K562 (cell line): ENCODE results near the gene GPR32. TPM values are rescaled to one million over a fixed set of nuclear protein-coding genes. Genes with fewer than 3 reads are reported as not detected.

Experiments used
- ATAC-seq: fragments of 200-7000 bp; cut with Tn5 transposase; 3 replicates; pipeline ENCODE4 v1.9.1; 2020; ENCODE audit warnings: moderate library complexity
- BruUV-seq: library from RNA; stranded (reverse); fragments of 400-500 nt; replicated peaks from 2 replicates; lab custom pipeline; 2021; lab: Mats Ljungman, UMichigan
- CTCF ChIA-PET: fragments of 300-600 bp; formaldehyde crosslinking; extraction: SDS; loops from one replicate; lab custom pipeline; 2021; ENCODE audit warnings: low intra/inter-chr PET ratio; lab: Yijun Ruan, JAX
- POLR2A ChIA-PET: fragments of 300-600, 350-650 bp; sonication (Branson Sonifier 250); formaldehyde crosslinking; extraction: SDS; loops from one replicate; lab custom pipeline; 2021; ENCODE audit warnings: antibody characterized with exemption, inconsistent platforms; lab: Yijun Ruan, JAX
- DNase-seq, 4 experiments: peaks; one replicate each; pipeline versions ENCODE4 v3.0.0 to v3.0.0-alpha.2; 2011 to 2018; ENCODE audit warnings: low spot score in 3 of 4, mixed read lengths in 3 of 4; ENCODE audit errors: extremely low read depth in 1 of 4
- FAIRE-seq: peaks from 2 replicates; lab custom pipeline; 2011; peaks lifted over from hg19 to GRCh38; lab: Jason Lieb, UNC
- H2AFZ ChIP-seq: 2 replicates; pipeline ENCODE4 v1.6.0; 2011; ENCODE audit warnings: low read depth, low read length, control low read depth, inconsistent platforms
- H3K27ac ChIP-seq: fragments of 200-600 bp; 3 replicates; pipeline ENCODE4 v1.8.0; 2011; ENCODE audit warnings: low read depth, mild to moderate bottlenecking, control low read depth, inconsistent platforms, low read length, moderate library complexity, mixed read lengths; ENCODE audit errors: extremely low read depth
- H3K27me3 ChIP-seq, 2 experiments: fragments of 300-600 bp in 1 of 2; 2 replicates in 1 of 2; 3 replicates in 1 of 2; pipeline versions ENCODE4 v1.6.0 to v1.8.0; 2011; ENCODE audit warnings: inconsistent platforms in 2 of 2, low read length in 2 of 2, mild to moderate bottlenecking in 1 of 2, mixed read lengths in 1 of 2, moderate library complexity in 1 of 2; ENCODE audit not compliant: control insufficient read depth in 2 of 2, insufficient read depth in 2 of 2
- H3K36me3 ChIP-seq: fragments of 300-600 bp; 3 replicates; pipeline ENCODE4 v1.8.0; 2011; ENCODE audit warnings: mild to moderate bottlenecking, low read length, inconsistent platforms; ENCODE audit not compliant: control insufficient read depth, insufficient read depth
- H3K4me1 ChIP-seq, 2 experiments: fragments of 200-600 bp in 1 of 2; replicated peaks in 1 of 2; 2 replicates in 1 of 2; 3 replicates in 1 of 2; pipeline versions ENCODE4 v1.5.1 to v1.8.0; 2011; ENCODE audit warnings: inconsistent platforms in 2 of 2, low read length in 2 of 2, mild to moderate bottlenecking in 1 of 2, mixed read lengths in 1 of 2, moderate library complexity in 1 of 2; ENCODE audit not compliant: control insufficient read depth in 2 of 2, insufficient read depth in 2 of 2
- H3K4me2 ChIP-seq: 2 replicates; pipeline ENCODE4 v1.6.1; 2011; ENCODE audit warnings: low read length, control low read depth, inconsistent platforms, mixed read lengths; ENCODE audit not compliant: insufficient read depth
- H3K4me3 ChIP-seq: fragments of 200-600 bp; sonication (generic), shearing (Covaris generic); 2 replicates; pipeline ENCODE4 v1.5.1; 2016; ENCODE audit warnings: control low read depth, inconsistent platforms
- H3K79me2 ChIP-seq: fragments of 200-600 bp; 3 replicates; pipeline ENCODE4 v1.8.0; 2011; ENCODE audit warnings: low read length, inconsistent platforms; ENCODE audit not compliant: control insufficient read depth, insufficient read depth
- H3K9ac ChIP-seq, 2 experiments: 2 replicates each; pipeline versions ENCODE4 v1.6.0 to v1.6.1; 2011; ENCODE audit warnings: low read depth in 2 of 2, low read length in 2 of 2, control low read depth in 1 of 2, inconsistent platforms in 1 of 2, mild to moderate bottlenecking in 1 of 2, mixed read lengths in 1 of 2; ENCODE audit not compliant: insufficient read depth in 1 of 2
- H3K9me1 ChIP-seq: one replicate; pipeline ENCODE4 v1.6.0; 2011; ENCODE audit warnings: inconsistent platforms, mild to moderate bottlenecking, low read length, moderate library complexity; ENCODE audit not compliant: control insufficient read depth, insufficient read depth
- H3K9me3 ChIP-seq: replicated peaks from 2 replicates; pipeline ENCODE4 v1.5.1; 2011; ENCODE audit warnings: low read depth, low read length, inconsistent platforms; ENCODE audit not compliant: control insufficient read depth, insufficient read depth
- H4K20me1 ChIP-seq: replicated peaks from 2 replicates; pipeline ENCODE4 v1.6.1; 2011; ENCODE audit warnings: low read length, inconsistent platforms, mixed read lengths; ENCODE audit not compliant: control insufficient read depth, insufficient read depth
- BCOR ChIP-seq: fragments of 450-650 bp; IDR thresholded peaks from 2 replicates; pipeline ENCODE4 v1.6.1; 2016
- CSDE1 ChIP-seq, 2 experiments: fragments of 450-650 bp; IDR thresholded peaks; 2 replicates each; pipeline ENCODE4 v1.6.1; 2016; ENCODE audit warnings: mild to moderate bottlenecking in 1 of 2
- KDM1A ChIP-seq, 2 experiments: fragments of 450-650 bp; IDR thresholded peaks; 2 replicates each; pipeline ENCODE4 v1.6.1; 2016; ENCODE audit warnings: mild to moderate bottlenecking in 2 of 2
- RBM17 ChIP-seq: fragments of 200-400 bp; formaldehyde crosslinking; IDR thresholded peaks from 2 replicates; pipeline ENCODE4 v1.6.1; 2017; ENCODE audit warnings: low read depth, mild to moderate bottlenecking, low read length, borderline replicate concordance
- RBM25 ChIP-seq: fragments of 200-400 bp; formaldehyde crosslinking; IDR thresholded peaks from 2 replicates; pipeline ENCODE4 v1.6.1; 2018; ENCODE audit warnings: low read length, low read depth, moderate library complexity; ENCODE audit not compliant: severe bottlenecking
- SMARCA5 ChIP-seq: fragments of 450-650 bp; IDR thresholded peaks from 2 replicates; pipeline ENCODE4 v1.6.1; 2016
- TSC22D4 ChIP-seq: fragments of 450-650 bp; IDR thresholded peaks from 2 replicates; pipeline ENCODE4 v1.6.1; 2016; ENCODE audit warnings: missing genetic modification characterization, missing biosample characterization, control low read depth
- YBX1 ChIP-seq: fragments of 450-650 bp; IDR thresholded peaks from 2 replicates; pipeline ENCODE4 v1.7.1; 2016; ENCODE audit warnings: mild to moderate bottlenecking
- ZC3H4 ChIP-seq: sonication (generic); formaldehyde crosslinking; IDR thresholded peaks from 2 replicates; pipeline ENCODE4 v1.9.0; 2021; ENCODE audit warnings: missing genetic modification reagents, borderline replicate concordance
- WGBS: fragments of 100-300 bp; shearing (Covaris generic); methylation state at CpG from one replicate; pipeline ENCODE4 v1.1.6; 2016; ENCODE audit warnings: low coverage, mixed read lengths; ENCODE audit not compliant: insufficient coverage; ENCODE audit errors: missing lambda C conversion rate; 5-methylcytosine and 5-hydroxymethylcytosine counted together
- in situ Hi-C: fragments of 300-500 bp; cut with MboI; formaldehyde crosslinking; loops from 4 replicates; pipeline ENCODE4 v1.15.0; 2018; ENCODE audit warnings: inconsistent platforms, mixed read lengths
- intact Hi-C: fragments of 100-400 bp; cut with micrococcal nuclease; formaldehyde crosslinking; loops from 2 replicates; pipeline ENCODE4 v1.14.2; 2022
- polyA plus RNA-seq, 8 experiments: library from polyadenylated mRNA; depleted of rRNA in 4 of 8; stranded (reverse) in 5 of 8; unstranded in 3 of 8; fragments of >200 nt; fragmentation: Nextera tagmentation in 2 of 8; fragmentation: Illumina TruSeq in 1 of 8; extraction: Ambion mirVana in 2 of 8; extraction: Trizol in 1 of 8; gene quantifications; 2 replicates each; pipeline versions ENCODE4 v1.2.1 to v1.2.3, GENCODE V29; 2011 to 2014; ENCODE audit warnings: inconsistent platforms in 1 of 8, missing spikeins in 1 of 8
- total RNA-seq, 7 experiments: library from RNA; depleted of rRNA in 6 of 7; stranded (reverse); fragments of >200 nt in 6 of 7; fragmentation: Illumina TruSeq in 2 of 7; extraction: Trizol in 2 of 7; gene quantifications; 2 replicates each; pipeline versions ENCODE4 v1.2.1 to v1.2.3, GENCODE V29; 2011 to 2021; ENCODE audit warnings: low replicate concordance in 1 of 7
- TF ChIP-seq, protein P1 (sequence below): fragments of 250-450 bp; sonication (Bioruptor Pico); IDR thresholded peaks from 2 replicates; pipeline ENCODE4 v1.4.0; 2020; ENCODE audit warnings: mild to moderate bottlenecking, moderate library complexity, borderline replicate concordance
- TF ChIP-seq, protein P2 (sequence below): fragments of 150-350 bp; IDR thresholded peaks from 2 replicates; pipeline ENCODE4 v1.6.1; 2014; ENCODE audit warnings: low read depth, mild to moderate bottlenecking, low read length, borderline replicate concordance
- TF ChIP-seq, protein P3 (sequence below), 3 experiments: IDR thresholded peaks in 2 of 3; conservative IDR thresholded peaks in 1 of 3; 2 replicates each; pipeline ENCODE4 v1.5.1; 2011 to 2012; ENCODE audit warnings: low read length in 3 of 3, mild to moderate bottlenecking in 3 of 3, control low read depth in 2 of 3, improper control_type of control experiment in 1 of 3, inconsistent platforms in 1 of 3, low read depth in 1 of 3, mixed read lengths in 1 of 3, moderate library complexity in 1 of 3; ENCODE audit not compliant: insufficient read depth in 2 of 3
- TF ChIP-seq, protein P4 (sequence below): fragments of 450-650 bp; conservative IDR thresholded peaks from 2 replicates; pipeline ENCODE4 v1.6.1; 2016; ENCODE audit warnings: missing genetic modification characterization, low read depth, mild to moderate bottlenecking, missing compliant biosample characterization, moderate library complexity

The GPR32 gene
- total and polyA plus RNA-seq, 9 of the 15 experiments (the other 6 are each of a cell fraction or from before 2014, with no cell fraction given), result not detected

DNA sequence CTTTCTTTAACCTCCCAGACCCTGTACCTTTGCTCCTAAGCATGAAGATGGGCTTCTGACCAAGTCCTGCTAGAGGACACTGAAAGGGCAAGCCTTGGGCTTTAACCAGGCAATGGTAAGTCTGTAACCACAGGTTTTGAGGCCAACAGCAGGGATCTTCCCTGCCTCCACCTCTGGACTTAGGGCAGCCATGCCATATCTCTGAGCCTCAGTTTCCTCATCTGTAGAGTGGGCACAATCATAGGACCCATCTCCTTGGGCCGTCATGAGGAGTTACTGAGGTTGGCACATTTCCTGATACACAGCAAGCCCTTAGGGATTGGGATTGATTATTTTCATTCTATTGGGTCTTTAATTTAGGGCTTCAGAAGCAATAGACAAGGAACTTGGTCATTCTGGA, 38.6 kb downstream of the GPR32 start:
- Histone ChIP-seq H3K36me3 (peaks cover 1% of the 10 kb centered on the region; the same call in 1 of the 3 replicates), H3K9ac (no peak overlapping the region), H2AFZ (no peak overlapping the region), H3K4me1 (peaks cover 0 to 4% of the 10 kb centered on the region in 2 experiments; a peak in 1 of 5 replicates), H3K4me3 (no peak overlapping the region), H3K9me1 (no peaks in the 10 kb centered on the region), H3K27ac (no peak overlapping the region), H4K20me1 (0 out of 2 replicates have a peak, but pooled peaks cover under 1% of the 10 kb centered on the region), H3K27me3 (peaks cover 0 to 11% of the 10 kb centered on the region in 2 experiments; a peak in 2 of 5 replicates), H3K79me2 (peaks cover 10% of the 10 kb centered on the region), H3K9me3 (no peaks in the 10 kb centered on the region), H3K4me2 (no peak overlapping the region)
- in situ Hi-C loops (no loop called here), intact Hi-C loops (no loop called here)
- BruUV-seq, result no TSS peak
- TF ChIP-seq SMARCA5 (peak; percentile 16; the same call in 1 of the 2 replicates), ZC3H4 (no peak), TSC22D4 (tag) (no peak), YBX1 (no peak), CSDE1 (IDR thresholded peaks at IDR 0.05) (no peak), RBM17 (no peak), KDM1A (IDR thresholded peaks at IDR 0.05) (peak; percentile 15 to 32; a peak in 1 of 4 replicates), RBM25 (peak; percentile 90), BCOR (peak; percentile 81)
- TF ChIP-seq, protein P1, sequence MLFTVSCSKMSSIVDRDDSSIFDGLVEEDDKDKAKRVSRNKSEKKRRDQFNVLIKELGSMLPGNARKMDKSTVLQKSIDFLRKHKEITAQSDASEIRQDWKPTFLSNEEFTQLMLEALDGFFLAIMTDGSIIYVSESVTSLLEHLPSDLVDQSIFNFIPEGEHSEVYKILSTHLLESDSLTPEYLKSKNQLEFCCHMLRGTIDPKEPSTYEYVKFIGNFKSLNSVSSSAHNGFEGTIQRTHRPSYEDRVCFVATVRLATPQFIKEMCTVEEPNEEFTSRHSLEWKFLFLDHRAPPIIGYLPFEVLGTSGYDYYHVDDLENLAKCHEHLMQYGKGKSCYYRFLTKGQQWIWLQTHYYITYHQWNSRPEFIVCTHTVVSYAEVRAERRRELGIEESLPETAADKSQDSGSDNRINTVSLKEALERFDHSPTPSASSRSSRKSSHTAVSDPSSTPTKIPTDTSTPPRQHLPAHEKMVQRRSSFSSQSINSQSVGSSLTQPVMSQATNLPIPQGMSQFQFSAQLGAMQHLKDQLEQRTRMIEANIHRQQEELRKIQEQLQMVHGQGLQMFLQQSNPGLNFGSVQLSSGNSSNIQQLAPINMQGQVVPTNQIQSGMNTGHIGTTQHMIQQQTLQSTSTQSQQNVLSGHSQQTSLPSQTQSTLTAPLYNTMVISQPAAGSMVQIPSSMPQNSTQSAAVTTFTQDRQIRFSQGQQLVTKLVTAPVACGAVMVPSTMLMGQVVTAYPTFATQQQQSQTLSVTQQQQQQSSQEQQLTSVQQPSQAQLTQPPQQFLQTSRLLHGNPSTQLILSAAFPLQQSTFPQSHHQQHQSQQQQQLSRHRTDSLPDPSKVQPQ, result no peak
- TF ChIP-seq, protein P2, sequence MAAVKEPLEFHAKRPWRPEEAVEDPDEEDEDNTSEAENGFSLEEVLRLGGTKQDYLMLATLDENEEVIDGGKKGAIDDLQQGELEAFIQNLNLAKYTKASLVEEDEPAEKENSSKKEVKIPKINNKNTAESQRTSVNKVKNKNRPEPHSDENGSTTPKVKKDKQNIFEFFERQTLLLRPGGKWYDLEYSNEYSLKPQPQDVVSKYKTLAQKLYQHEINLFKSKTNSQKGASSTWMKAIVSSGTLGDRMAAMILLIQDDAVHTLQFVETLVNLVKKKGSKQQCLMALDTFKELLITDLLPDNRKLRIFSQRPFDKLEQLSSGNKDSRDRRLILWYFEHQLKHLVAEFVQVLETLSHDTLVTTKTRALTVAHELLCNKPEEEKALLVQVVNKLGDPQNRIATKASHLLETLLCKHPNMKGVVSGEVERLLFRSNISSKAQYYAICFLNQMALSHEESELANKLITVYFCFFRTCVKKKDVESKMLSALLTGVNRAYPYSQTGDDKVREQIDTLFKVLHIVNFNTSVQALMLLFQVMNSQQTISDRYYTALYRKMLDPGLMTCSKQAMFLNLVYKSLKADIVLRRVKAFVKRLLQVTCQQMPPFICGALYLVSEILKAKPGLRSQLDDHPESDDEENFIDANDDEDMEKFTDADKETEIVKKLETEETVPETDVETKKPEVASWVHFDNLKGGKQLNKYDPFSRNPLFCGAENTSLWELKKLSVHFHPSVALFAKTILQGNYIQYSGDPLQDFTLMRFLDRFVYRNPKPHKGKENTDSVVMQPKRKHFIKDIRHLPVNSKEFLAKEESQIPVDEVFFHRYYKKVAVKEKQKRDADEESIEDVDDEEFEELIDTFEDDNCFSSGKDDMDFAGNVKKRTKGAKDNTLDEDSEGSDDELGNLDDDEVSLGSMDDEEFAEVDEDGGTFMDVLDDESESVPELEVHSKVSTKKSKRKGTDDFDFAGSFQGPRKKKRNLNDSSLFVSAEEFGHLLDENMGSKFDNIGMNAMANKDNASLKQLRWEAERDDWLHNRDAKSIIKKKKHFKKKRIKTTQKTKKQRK, result no peak
- TF ChIP-seq, protein P3, sequence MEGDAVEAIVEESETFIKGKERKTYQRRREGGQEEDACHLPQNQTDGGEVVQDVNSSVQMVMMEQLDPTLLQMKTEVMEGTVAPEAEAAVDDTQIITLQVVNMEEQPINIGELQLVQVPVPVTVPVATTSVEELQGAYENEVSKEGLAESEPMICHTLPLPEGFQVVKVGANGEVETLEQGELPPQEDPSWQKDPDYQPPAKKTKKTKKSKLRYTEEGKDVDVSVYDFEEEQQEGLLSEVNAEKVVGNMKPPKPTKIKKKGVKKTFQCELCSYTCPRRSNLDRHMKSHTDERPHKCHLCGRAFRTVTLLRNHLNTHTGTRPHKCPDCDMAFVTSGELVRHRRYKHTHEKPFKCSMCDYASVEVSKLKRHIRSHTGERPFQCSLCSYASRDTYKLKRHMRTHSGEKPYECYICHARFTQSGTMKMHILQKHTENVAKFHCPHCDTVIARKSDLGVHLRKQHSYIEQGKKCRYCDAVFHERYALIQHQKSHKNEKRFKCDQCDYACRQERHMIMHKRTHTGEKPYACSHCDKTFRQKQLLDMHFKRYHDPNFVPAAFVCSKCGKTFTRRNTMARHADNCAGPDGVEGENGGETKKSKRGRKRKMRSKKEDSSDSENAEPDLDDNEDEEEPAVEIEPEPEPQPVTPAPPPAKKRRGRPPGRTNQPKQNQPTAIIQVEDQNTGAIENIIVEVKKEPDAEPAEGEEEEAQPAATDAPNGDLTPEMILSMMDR (IDR thresholded peaks at IDR 0.05 in 2 of 3, conservative IDR thresholded peaks at IDR 0.05 in 1 of 3; ENCODE audit: insufficient read depth in 2 of 3, low read depth in 1 of 3, low read length in 3 of 3), result no peak
- TF ChIP-seq, protein P4, sequence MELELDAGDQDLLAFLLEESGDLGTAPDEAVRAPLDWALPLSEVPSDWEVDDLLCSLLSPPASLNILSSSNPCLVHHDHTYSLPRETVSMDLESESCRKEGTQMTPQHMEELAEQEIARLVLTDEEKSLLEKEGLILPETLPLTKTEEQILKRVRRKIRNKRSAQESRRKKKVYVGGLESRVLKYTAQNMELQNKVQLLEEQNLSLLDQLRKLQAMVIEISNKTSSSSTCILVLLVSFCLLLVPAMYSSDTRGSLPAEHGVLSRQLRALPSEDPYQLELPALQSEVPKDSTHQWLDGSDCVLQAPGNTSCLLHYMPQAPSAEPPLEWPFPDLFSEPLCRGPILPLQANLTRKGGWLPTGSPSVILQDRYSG (tag), result no peak
- ATAC-seq, result no peak
- no peak for FAIRE-seq
- no peak for DNase-seq
- ChIA-PET POLR2A (interaction anchor here (1.1 kb wide), 1 partner anchor 12 kb away, joined by 3 read pairs; no protein-coding TSS in a partner anchor), CTCF (interaction anchor here (0.7 kb wide), 1 partner anchor 15 kb away, joined by 3 read pairs; the partner anchor contains the start of gene KLK1)
- 6% methylated on average over 1 of the region's 1 CpG for WGBS
